AG04450 (cell line): Measurements from ENCODE around the gene OSBP2. TPM values are rescaled to one million over a fixed set of nuclear protein-coding genes. Genes with fewer than 3 reads are reported as not detected.

Experiments used
- CTCF ChIA-PET: fragments of 300-600, 350-600 bp; formaldehyde crosslinking; extraction: SDS; loops from one replicate; lab custom pipeline; 2022; ENCODE audit warnings: antibody characterized with exemption, inconsistent platforms; lab: Charles Lee
- POLR2A ChIA-PET: fragments of 350-600 bp; formaldehyde crosslinking; extraction: SDS; loops from one replicate; lab custom pipeline; 2021; ENCODE audit warnings: antibody characterized with exemption, inconsistent platforms; lab: Yijun Ruan, JAX
- DNase-seq: peaks from one replicate; pipeline ENCODE4 v3.0.0-alpha.2; 2011; ENCODE audit warnings: low read depth, low spot score
- H3K27ac ChIP-seq: one replicate; pipeline ENCODE4 v1.5.1; 2012; ENCODE audit warnings: low read depth, low read length, control low read depth
- H3K27me3 ChIP-seq: one replicate; pipeline ENCODE4 v1.6.0; 2012; ENCODE audit warnings: low read length; ENCODE audit not compliant: control insufficient read depth, insufficient read depth
- H3K4me3 ChIP-seq: 2 replicates; pipeline ENCODE4 v1.5.1; 2011; ENCODE audit warnings: mild to moderate bottlenecking, low read depth, low read length, control low read depth
- H3K9me3 ChIP-seq: 2 replicates; pipeline ENCODE4 v1.5.1; 2012; ENCODE audit warnings: low read length; ENCODE audit not compliant: control insufficient read depth, insufficient read depth
- CTCF ChIP-seq: IDR thresholded peaks from 2 replicates; pipeline ENCODE4 v1.5.1; 2011; ENCODE audit warnings: low read depth, low read length, control low read depth, inconsistent platforms
- polyA plus RNA-seq: library from polyadenylated mRNA; depleted of rRNA; stranded (reverse); fragments of >200 nt; gene quantifications from 2 replicates; pipeline ENCODE4 v1.2.3, GENCODE V29; 2011

The OSBP2 gene
- polyA plus RNA-seq, 1 experiment = 1.8 TPM

GRCh38 chr22:30681831-30682230 is 12.8 kb upstream of the OSBP2 start:
- DNase-seq = no peak
- CTCF ChIA-PET = interaction anchor here (1.0 to 1.1 kb wide), 3 partner anchors 44 to 73 kb away, joined by 3 to 10 read pairs (median 3); no protein-coding TSS in a partner anchor
- TF ChIP-seq CTCF = no peak
- Histone ChIP-seq H3K27me3 (peaks cover 5% of the 10 kb centered on the region), H3K9me3 (no peaks in the 10 kb centered on the region), H3K4me3 (no peak overlapping the region), H3K27ac (no peak overlapping the region)
- POLR2A ChIA-PET = no interaction called here

GRCh38 chr22:30685178-30685577 is 9.5 kb upstream of the OSBP2 start:
- no peak for TF ChIP-seq CTCF
- Histone ChIP-seq H3K4me3 (no peak overlapping the region), H3K27me3 (no peaks in the 10 kb centered on the region), H3K27ac (no peak overlapping the region), H3K9me3 (no peaks in the 10 kb centered on the region)
- POLR2A ChIA-PET = no interaction called here
- CTCF ChIA-PET = interaction anchor here (0.6 to 1.0 kb wide), 2 partner anchors 17 to 50 kb away, joined by 3 to 4 read pairs; no protein-coding TSS in a partner anchor
- no peak for DNase-seq

GRCh38 chr22:30687358-30687757 is 7.3 kb upstream of the OSBP2 start:
- Histone ChIP-seq H3K27ac (no peak overlapping the region), H3K9me3 (no peaks in the 10 kb centered on the region), H3K27me3 (no peaks in the 10 kb centered on the region), H3K4me3 (no peak overlapping the region)
- no peak for DNase-seq
- POLR2A ChIA-PET = no interaction called here
- CTCF ChIA-PET = no interaction called here
- no peak for TF ChIP-seq CTCF

- ChIA-PET CTCF (no interaction called here), POLR2A (no interaction called here)
- no peaks in the 10 kb centered on the region for H3K27me3 ChIP-seq
- H3K27ac ChIP-seq = no peak overlapping the region
- no peak for DNase-seq
- no peak overlapping the region for H3K4me3 ChIP-seq
- no peaks in the 10 kb centered on the region; the same call in 1 of the 2 replicates for H3K9me3 ChIP-seq
- no peak for TF ChIP-seq CTCF
Measured at GRCh38 chr22:30689622-30690021, 5.1 kb upstream of the OSBP2 start.

GRCh38 chr22:30691204-30691603 is 3.5 kb upstream of the OSBP2 start:
- CTCF ChIA-PET = no interaction called here
- no peak for TF ChIP-seq CTCF

More at GRCh38 chr22:30691204-30691603, 3.5 kb upstream of the OSBP2 start:
- Histone ChIP-seq H3K27me3 (no peaks in the 10 kb centered on the region), H3K9me3 (no peaks in the 10 kb centered on the region; the same call in 1 of the 2 replicates), H3K4me3 (no peak overlapping the region), H3K27ac (no peak overlapping the region)
- DNase-seq = no peak
- POLR2A ChIA-PET = no interaction called here
